Suppressor macrophage treated with lipopolysaccharide for 4 hours (primary cell): ENCODE measurements around the gene SLC1A7.

Experiments used
- DNase-seq: peaks from one replicate; pipeline ENCODE4 v3.0.0-alpha.2; 2020

The SLC1A7 gene

DNA sequence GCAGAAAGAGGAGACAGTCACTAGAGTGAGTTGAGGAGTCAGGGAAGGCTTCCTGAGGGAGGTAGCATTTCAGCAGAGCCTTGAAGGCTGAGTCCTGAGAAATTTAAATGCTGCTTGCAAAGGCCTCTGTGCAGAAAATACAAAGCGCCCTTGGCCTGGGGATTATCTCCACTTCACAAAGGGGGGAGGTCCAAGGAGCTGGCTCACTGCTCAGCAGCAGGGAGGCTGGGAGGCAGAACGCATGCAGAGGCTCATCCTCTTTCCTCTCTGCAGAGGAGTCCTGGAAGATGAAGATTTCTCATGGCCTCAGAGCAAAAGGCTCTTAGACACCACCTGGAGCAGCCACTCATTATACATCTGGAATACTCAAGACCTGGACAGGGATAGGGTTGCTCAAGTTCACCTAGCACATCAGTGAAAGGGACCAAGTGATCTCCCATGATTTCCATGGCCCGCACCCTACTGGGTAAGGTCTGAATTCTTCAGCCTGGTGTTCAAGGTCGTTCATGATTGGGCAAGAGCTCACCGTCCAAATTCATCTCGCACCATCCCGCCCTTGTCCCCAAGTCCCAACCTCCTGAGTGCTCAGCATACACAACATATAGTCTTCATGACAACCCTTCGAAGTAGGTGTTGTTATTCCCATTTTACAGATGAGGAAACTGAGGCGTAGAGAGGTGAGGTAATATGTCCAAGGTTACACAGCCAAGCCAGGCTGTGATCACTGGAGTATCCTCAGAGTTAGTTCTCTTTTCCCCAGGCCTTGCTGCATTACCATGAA lies 9.0 kb downstream of the SLC1A7 start:
- DNase-seq, result no peak

DNA sequence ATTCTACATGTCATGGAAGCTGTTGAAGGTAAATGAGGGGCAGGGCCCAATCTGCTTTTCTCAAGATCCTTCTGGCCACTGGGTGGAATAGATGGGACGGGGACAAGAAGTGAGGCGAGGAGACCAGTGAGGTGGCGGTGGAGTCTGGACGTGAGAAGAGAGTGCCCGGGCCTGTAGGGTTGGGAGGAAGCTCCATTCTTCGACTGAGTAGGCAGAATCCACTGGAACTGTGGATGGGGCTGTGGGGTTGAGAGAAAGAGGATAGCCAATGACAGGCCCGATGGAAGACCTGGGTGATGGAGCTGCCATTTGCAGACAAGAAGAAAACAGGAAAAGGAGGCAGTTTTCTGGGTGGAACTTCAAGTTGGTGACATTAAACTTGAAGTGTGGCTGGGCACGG lies 10.3 kb downstream of the SLC1A7 start:
- no peak for DNase-seq

DNA sequence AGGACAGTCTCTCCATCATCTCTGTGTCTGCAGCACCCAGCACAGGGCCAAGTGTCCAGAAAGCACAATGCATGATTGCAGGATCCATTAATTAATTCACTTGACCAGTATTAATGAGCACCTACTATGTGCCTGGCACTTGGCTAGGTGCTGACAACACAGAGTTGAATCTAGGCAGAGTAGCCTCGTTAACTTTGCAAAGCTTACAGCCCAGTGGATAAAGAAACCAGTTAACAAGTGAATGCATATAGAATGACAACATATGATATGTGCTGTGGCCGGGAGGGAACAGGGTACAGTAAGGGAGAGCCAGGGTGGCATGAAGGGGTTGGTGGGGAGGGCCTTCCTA lies 10.9 kb downstream of the SLC1A7 start:
- DNase-seq, result no peak

DNA sequence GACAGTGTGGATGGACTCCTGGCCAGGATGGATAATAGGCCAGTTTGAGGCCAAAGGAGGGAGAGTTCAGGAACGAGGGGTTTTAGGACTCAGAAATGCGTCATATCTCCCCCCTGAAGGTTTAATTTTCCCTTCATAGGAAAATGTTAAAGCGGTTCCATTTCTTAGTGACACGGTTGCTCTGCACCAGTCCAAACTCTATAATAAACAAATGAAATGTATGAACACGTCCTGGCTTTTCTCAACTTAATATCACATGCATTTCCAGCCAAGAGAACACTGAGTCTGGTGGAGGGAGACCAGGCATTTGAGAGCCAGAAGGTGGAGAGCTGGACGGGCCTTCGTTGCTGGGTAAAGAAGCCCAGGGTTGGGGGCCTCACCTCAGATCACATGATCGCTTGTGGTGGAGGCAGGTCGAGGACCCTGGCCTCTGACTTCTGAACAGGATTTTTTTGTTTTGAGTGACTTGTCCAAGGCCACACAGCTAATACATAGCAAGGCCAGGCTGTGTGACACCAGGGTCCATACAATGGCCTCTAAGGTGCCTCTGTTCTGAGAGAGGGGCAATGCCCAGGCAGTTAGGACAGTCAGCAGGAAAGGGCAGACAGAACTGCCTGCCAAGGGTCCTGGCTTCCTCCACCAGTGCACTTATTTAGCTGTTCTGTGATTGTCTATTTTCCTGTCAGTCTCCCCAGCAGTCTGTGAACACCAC lies 11.4 kb downstream of the SLC1A7 start:
- DNase-seq, result no peak

DNA sequence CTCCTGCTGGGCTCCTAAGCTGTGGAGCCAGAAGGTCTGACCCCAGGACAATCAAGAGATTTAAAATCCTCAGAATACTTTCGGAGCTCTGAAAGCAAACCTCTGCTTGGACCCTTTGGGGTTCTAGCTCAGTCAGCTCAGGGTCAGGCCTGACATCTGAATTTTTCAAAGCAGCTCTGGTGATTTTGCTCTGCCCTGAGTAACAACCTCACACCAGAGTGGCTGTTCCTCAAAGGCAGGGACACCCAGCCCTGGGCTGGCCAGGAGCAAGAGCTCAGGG lies 11.9 kb downstream of the SLC1A7 start:
- no peak for DNase-seq

DNA sequence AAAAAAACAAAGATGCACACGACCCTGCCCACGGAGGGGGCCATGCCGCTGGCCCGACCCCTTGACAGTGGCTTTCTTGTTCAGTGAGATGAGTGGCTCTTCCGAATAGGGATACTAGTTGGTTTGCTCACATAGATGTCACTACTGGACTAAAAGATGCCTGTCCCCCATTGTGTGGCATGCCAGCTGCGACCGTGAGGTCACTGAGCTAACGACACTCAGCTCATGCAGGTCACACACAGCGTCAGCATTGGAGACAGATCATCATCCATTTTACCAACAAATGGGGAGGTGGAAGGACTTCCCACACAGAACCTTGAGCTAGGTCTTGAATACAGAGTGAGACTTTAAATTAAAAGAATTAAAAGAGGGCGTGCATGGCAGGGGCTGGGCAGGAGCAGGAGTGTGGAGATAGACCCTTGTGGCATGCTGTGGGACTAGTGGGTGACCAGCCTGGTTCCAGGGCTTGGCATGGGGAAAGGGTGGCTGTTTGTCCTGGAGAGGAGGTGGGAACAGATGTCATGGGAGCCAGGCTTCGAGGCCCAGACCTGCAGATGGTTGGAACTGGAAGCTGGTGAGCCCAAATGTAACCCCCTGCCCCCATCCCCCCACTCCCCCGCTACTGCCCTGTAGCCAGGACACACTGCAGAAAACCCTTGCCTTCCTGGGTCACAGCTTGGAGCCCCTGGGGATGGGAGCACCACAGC lies 12.4 kb downstream of the SLC1A7 start:
- no peak for DNase-seq

DNA sequence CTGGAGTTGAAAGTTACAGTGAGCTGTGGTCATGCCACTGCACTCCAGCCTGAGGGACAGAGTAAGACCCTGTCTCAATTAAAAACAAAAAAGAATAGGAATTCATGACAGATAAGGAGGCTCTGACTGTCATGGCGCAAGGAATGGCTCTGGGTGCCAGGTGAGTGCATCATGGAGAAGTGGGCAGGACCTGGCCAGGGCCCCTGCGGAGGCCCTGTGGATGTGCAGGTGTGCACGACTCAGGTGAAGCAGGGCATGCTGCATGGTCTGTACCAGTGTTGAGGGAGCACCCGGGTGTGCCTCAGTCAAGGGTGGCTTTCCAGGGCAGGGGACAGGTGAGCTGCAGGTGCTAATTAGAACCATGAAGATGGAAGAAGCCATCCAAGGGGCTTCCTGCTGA lies 14.0 kb downstream of the SLC1A7 start:
- DNase-seq, result no peak

DNA sequence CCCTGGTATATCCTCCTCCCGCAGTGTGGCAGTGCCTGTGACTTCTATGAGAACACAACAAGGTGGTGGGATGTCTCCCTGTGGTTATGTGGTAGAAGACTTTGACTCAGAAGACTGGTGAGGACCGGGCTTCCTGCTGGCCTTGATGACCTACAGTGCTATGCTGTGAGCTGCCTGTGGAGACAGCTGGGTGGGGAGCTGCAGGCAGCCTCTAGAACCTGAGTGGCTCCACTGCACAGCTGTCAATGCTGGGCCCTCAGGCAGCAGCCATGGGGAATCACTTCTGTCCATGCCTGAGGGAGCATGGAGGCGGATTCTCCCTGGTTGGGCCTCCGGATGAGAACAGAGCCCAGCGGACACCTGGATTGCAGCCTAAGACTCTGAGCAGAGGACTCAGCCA lies 14.9 kb downstream of the SLC1A7 start:
- no peak for DNase-seq

DNA sequence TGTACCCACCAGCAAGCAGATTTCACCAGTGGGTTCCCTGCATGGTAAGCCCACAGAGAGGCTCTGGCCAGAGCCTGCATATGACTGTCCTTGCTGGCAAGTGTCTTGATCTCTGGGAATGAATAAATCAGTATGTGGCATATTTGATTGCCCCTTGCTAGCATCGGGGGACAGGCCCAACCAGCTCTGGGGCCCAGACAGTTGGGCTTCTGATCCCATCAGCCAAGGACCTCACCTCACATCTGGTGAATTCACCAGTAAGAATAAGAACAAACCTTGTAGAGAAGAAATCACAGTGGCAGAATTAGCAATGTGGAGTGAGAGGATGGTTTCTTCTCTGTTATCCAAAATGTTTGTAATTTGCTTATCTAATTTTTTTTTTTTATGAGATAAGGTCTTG lies 15.9 kb downstream of the SLC1A7 start:
- DNase-seq, result no peak

DNA sequence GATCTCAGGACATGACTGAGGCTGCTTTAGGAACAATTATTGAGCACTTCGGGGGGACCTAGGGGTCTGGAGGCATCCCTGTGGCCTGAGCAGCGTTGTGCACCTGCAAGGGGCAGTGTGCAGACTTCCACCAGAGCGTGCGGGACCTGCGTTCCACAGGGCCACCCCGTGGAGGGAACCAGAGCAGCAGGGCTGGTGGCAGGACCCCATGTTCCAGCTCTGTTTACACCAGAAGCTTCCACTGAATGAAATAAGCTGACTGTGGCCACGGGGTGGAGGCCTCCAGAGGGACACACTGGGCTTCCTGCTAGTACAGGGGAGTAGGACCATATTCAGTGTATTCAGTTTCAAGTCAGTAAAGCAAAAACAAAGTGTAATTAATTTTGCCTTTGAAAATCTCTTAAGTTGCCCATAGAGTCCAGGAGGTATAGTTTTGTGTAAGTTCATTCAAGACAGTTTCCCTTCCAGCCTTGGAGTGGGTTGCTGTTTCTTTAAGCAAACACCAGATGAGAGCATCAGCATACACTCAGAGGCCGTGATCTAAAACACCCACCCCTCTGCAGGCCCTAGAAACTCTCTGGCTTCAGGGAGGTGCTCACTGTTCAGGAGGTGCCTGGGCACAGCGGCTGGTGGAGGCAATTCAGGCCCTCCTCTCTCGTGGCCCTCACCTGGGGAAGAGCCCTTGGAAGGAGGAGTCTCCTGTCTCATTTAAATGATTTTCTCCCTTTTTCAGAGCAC lies 16.6 kb downstream of the SLC1A7 start:
- DNase-seq, result no peak

DNA sequence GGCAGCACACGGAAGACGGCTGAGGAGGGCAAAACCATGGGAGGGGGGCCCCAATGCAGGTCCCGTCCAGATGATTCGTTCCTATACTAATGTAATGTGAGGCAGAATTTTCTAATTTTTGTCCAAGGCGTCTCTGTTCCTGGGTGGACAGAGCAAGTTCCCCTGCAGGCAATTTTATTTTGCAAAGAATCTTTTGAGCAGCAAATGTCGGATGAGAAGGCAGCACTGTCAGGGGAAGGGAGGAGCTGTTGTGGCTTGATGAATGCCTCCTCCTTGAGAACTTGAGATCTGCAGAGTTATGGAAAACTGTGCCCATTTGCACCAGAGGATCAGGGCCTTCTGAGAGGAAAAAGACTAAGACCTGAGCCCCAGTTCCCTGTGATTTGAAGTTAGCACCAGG lies 17.3 kb downstream of the SLC1A7 start:
- DNase-seq, result no peak

DNA sequence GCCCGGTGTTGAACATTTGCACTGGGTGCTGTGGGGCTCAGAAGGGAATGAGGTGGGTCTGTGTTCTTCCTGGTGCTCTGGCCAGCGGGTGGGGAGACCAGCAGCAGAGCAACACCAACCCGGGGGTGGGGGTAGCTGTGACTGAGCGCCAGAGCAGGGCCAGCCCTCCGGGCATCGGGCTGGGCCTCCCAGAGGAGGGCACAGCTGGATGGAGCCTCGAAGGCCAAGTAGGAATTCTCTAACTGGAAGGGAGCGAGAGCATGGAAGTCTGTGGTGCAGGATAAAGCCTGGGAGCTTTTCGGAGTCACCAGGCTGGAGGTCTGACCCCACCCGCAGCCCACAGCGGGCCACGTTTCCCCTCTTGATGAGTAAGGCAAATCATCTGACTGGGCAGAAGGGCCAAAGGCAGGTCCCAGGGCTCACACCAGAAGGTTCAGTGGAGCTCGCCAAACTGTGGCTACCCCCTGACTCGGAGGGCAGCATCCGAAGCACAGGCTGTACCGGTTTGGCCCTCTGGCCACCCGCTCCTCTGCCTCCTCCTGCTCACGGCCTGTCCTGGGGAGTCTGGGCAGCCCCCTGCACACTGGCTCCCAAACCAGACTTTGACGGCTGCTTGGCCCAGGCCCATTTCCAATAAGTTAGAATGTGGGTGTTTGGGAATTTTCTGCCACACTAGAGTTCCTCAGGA lies 18.8 kb downstream of the SLC1A7 start:
- DNase-seq, result no peak

DNA sequence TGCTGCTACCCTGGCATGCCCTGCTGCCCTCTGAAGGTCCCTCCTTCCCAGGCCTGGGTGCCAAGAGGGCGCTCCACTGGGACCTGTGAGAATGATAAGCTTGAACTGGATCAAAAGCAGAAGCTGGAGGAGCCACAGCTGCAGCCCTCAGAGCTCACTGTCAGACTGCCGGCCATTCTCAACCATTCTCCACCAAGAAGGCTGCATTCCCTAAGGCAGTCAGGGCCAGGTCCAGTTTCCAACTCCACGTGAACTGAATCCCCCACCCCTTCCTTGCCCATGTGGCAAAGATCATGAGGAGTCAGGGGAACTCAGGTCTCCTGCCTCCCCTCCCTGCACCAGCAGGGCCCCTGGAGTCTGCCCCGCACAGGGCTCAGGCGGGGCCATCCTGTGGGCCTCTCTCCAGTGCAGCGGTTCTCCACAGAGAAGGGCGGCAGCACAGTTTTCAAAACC lies 19.5 kb downstream of the SLC1A7 start:
- no peak for DNase-seq

DNA sequence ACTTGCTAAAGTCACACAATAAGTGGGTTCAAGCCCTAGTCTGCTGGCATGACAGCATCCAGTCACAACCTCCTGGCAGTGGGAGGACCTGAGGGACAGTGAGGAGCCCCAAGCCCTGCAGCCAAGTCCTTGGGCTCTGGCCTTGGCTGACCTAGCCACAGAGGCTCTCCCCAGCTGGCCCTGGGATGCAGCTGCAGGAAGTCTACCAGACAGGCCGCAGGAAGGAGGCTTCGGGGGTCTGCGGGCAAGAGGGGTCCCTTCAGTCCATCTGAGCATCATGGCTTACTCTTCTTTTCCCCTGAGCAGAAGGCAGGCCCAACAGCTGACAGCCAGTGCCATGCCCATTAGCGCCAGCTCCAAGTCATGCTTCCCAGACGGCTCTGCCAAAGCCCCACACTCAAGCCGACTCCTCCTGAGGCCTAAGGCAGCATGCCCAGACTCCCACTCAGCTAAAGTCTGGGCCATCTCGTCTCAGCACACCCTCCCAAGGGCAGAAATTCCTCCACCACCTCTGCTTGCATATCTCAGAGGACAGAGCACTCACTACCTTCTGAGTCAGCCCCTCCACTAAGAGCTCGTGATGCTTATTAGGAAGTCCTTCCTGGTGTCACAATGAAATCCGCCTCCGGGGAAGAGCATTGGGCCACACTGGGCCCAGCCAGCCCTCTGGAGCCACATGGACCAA lies 20.1 kb downstream of the SLC1A7 start:
- DNase-seq, result peak; percentile 69

DNA sequence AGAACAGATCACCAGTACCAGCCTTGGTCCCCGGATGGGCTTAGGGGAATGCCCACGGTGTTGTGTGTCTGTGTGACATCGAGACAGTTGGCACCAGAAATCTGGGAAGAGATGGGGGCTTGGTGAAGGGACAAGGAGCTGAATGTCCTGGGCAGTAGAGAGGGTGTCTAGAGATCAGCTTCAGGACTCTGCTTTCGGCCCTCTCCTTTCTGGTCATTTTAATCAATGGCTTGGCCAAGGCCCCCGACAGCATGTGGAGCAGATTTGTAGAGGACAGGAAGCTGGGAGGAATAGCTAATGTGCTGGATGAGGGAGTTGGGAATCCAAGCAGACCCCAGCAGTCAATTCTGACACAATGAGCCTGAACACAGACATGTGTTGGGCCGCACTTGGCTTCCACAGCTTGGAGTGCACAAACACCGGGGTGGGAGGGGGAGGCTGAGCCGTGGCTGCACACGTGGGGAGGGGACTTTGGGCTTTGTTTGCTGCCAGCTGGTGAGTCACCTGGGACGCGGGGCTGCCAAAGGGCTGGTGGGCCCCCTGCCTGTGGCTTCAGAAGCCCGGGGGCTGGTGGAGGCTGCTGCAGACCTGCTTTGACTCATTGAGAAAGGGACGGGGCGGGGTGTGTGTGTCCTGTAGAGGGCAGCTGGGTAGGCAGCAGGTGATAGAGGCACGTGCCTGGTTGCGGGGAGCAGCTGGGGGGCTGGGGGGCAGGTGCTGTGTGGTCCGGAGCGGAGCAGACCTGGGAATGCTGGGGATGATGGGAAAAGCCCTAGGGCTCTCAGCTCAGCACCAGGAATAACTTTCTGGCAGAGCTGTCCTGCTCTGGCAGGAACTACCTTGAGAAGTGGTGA lies 20.9 kb downstream of the SLC1A7 start:
- no peak for DNase-seq

DNA sequence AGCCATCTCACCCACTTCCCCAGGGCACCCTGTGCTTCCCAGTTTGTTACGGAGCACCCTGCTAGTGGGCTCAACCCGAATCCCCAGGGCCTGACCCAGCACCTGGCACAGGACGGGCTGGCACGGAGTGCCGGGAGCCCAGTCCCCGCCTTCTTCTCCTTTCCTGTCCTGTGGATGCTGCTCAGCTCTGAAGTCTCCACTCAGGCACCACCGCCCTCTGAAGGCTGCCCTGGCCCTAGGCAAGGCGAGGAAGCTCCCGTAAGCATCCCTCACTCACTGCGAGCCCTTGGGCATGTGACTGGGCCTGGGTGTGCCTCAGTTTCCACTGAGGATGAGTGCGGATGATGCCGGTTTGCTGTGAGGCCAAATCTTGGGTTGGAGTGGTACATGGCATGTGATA lies 21.8 kb downstream of the SLC1A7 start:
- DNase-seq, result no peak

DNA sequence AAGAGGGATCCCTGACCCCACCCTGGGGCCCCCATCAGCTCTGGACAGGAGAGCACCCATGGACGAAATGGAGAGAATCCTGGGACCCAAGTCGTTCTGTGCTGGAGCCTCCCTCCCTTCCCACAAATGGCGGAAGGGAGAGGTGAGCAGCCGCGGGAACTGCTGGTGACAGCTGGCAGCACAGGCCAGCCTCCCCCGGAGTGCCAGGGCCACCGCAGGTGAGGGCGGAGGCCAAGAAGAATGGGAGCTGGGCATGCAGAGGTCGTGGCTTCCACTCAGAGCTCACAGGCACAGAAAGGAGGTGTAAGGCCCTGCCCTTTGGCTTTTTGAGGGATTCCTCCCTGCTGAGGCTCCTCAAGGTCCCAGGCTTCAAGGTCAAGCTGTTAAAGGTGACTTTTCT lies 24.6 kb downstream of the SLC1A7 start:
- no peak for DNase-seq

DNA sequence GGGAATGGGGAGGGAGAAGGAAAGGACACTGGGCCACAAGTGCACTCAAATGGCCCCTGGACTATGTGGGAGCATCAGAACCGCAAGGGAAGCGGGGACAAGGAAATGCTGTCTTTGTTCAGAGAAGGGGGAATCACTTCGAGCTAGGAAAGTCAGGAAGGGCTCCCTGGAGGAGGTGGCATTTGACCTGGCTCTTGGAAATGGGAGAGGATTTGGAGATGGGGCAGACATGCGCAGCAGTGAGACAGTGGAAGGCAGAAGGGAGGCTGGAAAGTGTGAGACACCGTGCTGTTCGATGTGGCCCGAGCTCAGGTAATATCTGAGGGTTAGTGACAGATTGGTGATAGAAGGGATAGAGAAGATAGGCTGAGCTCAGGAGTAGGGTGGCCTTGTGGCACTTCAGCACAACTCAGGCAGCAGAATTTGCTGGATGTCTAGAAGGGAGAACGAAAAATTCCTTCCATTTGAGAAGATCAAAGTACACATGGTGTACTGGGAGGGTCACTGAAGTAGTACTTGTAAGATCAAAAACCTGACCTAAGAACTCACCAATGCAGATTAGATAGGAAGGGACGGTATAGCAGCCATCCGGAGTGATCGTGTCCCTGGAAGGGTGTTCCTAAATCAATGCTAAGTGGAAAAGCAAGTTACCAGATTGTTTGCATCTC lies 25.4 kb downstream of the SLC1A7 start:
- no peak for DNase-seq

DNA sequence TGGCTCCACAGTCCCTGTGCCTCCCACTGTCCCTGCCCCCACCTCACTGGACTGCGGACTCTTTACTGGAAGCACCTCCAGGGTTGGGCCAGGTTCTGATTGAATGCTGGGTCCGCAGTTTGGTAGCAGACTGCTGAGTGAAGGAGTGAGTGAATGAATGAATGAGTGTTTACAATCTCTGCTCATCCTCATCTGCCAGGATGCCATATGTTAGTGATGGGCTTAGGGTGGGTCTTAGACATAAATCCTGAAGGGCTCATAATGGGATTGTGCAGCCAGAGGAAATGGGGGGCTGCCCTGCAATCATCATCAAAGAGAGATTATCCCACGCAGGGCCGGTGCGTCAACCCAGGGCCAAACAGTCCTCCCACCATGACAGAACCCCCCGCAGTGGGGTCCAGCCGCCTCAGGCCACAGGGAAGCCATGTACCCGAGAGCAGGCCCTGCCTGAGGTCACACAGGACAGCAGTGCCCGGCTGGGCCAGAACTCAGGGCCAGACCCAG lies 26.1 kb downstream of the SLC1A7 start:
- no peak for DNase-seq
